Keratinocyte (primary cell): ENCODE measurements around the gene ZNF823.

Experiments used
- EZH2 ChIP-seq: IDR thresholded peaks from one replicate; pipeline ENCODE4 v1.6.1; 2012; ENCODE audit warnings: inconsistent platforms, mild to moderate bottlenecking, low read length, moderate library complexity
- TF ChIP-seq, protein P1 (sequence below), 3 experiments: IDR thresholded peaks in 1 of 3; conservative IDR thresholded peaks in 1 of 3; optimal IDR thresholded peaks in 1 of 3; 2 replicates in 2 of 3; 3 replicates in 1 of 3; pipeline versions ENCODE3 to v1.5.1; 2011; ENCODE audit warnings: low read length in 3 of 3, mild to moderate bottlenecking in 3 of 3, moderate library complexity in 2 of 3, control low read depth in 1 of 3, inconsistent platforms in 1 of 3; ENCODE audit not compliant: insufficient read depth in 2 of 3; ENCODE audit errors: extremely low read depth in 1 of 3

DNA sequence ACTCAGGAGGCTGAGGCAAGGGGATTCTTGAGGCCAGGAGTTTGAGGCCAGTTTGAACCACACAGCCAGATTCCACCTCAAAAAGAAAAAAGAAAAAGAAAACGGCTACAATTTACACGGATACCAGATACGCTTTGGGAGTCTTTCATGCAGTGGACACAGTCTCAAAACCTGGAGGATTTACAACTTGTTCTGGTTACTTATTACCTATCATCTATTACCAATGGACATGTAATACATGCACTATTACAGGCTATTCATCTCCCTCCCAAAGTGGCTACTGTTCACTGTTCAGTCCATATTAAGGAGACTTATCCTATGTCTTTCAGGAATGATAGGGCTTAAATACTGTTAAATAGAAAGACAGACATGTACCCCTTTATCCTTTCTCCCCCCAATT, 33.3 kb downstream of the ZNF823 start:
- TF ChIP-seq, protein P1, sequence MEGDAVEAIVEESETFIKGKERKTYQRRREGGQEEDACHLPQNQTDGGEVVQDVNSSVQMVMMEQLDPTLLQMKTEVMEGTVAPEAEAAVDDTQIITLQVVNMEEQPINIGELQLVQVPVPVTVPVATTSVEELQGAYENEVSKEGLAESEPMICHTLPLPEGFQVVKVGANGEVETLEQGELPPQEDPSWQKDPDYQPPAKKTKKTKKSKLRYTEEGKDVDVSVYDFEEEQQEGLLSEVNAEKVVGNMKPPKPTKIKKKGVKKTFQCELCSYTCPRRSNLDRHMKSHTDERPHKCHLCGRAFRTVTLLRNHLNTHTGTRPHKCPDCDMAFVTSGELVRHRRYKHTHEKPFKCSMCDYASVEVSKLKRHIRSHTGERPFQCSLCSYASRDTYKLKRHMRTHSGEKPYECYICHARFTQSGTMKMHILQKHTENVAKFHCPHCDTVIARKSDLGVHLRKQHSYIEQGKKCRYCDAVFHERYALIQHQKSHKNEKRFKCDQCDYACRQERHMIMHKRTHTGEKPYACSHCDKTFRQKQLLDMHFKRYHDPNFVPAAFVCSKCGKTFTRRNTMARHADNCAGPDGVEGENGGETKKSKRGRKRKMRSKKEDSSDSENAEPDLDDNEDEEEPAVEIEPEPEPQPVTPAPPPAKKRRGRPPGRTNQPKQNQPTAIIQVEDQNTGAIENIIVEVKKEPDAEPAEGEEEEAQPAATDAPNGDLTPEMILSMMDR (optimal IDR thresholded peaks at IDR 0.05 in 1 of 3, IDR thresholded peaks at IDR 0.05 in 1 of 3, conservative IDR thresholded peaks at IDR 0.05 in 1 of 3; ENCODE audit: extremely low read depth in 1 of 3, insufficient read depth in 2 of 3, low read length in 3 of 3), result no peak
- TF ChIP-seq EZH2, result no peak
